ENCODE results near the gene ARMC2. TPM values are rescaled to one million over a fixed set of nuclear protein-coding genes. Genes with fewer than 3 reads are reported as not detected.

The ARMC2 gene
- total and polyA plus RNA-seq, 2 of the 8 experiments (the other 6 are each of a cell fraction or from before 2014, with no cell fraction given), result 1.6 to 4.4 TPM

- TF ChIP-seq CTCF (IDR thresholded peaks at IDR 0.05; ENCODE audit: control extremely low read depth in 1 of 3, insufficient read depth in 1 of 3, low read depth in 1 of 3, low read length in 3 of 3) (no peak), POLR2A (IDR thresholded peaks at IDR 0.05; ENCODE audit: control extremely low read depth in 1 of 2, low read depth in 2 of 2, low read length in 2 of 2) (no peak), SRF (IDR thresholded peaks at IDR 0.05; ENCODE audit: low read depth, low read length) (no peak), BRCA1 (IDR thresholded peaks at IDR 0.05; ENCODE audit: low read depth, low read length) (no peak)
Observed at GRCh38 chr6:109019911-109020310, 171.7 kb downstream of the ARMC2 start (continued).

Measured in H1 (cell line).